ENCODE measurements around the gene MACO1.
"Not testable (repeated sequence)": the region's sequence is repeated elsewhere in the genome, so short reads cannot be mapped to it uniquely, and the experiment has no call there.

MACO1 gene

GRCh38 chr1:25430073-25430966 is at the start of gene MACO1:
Gene MACO1, plus strand, starts transcription at chr1:25430897. Its CDS starts 202 bp downstream, at chr1:25431099.
- DNase-seq (ENCODE audit: low read depth): peak; percentile 94
- TF ChIP-seq CTCF (conservative IDR thresholded peaks at IDR 0.05; ENCODE audit: control insufficient read depth, insufficient read depth, low read depth, low read length): no peak
- peak within 1 kb of the TSS; percentile 88 for H3K4me3 ChIP-seq (ENCODE audit: control insufficient read depth, low read depth, low read length)

- peak; percentile 22 for DNase-seq (ENCODE audit: low read depth)
- not testable (repeated sequence) for H3K4me3 ChIP-seq (ENCODE audit: control insufficient read depth, low read depth, low read length)
Observed at GRCh38 chr1:25382543-25382942, 48.2 kb upstream of the MACO1 start.

GRCh38 chr1:25383090-25383489 is 47.6 kb upstream of the MACO1 start:
- peak; percentile 97 for DNase-seq (ENCODE audit: low read depth)
- H3K4me3 ChIP-seq (ENCODE audit: control insufficient read depth, low read depth, low read length): not testable (repeated sequence)

- H3K4me3 ChIP-seq (ENCODE audit: control insufficient read depth, low read depth, low read length); DNase-seq (ENCODE audit: low read depth): not testable (repeated sequence)
Observed at GRCh38 chr1:25383875-25384274, 46.8 kb upstream of the MACO1 start.

- H3K4me3 ChIP-seq (ENCODE audit: control insufficient read depth, low read depth, low read length); DNase-seq (ENCODE audit: low read depth): not testable (repeated sequence)
Observed at GRCh38 chr1:25387096-25387495, 43.6 kb upstream of the MACO1 start.

GRCh38 chr1:25388691-25389090 is 42.0 kb upstream of the MACO1 start:
- H3K4me3 ChIP-seq (ENCODE audit: control insufficient read depth, low read depth, low read length); DNase-seq (ENCODE audit: low read depth): not testable (repeated sequence)

GRCh38 chr1:25389721-25390120 is 41.0 kb upstream of the MACO1 start:
- DNase-seq (ENCODE audit: low read depth); H3K4me3 ChIP-seq (ENCODE audit: control insufficient read depth, low read depth, low read length): not testable (repeated sequence)

- TF ChIP-seq CTCF (conservative IDR thresholded peaks at IDR 0.05; ENCODE audit: control insufficient read depth, insufficient read depth, low read depth, low read length): no peak
- DNase-seq (ENCODE audit: low read depth): no peak
- no peak overlapping the region for H3K4me3 ChIP-seq (ENCODE audit: control insufficient read depth, low read depth, low read length)
Observed at GRCh38 chr1:25392841-25393240, 37.9 kb upstream of the MACO1 start.

- DNase-seq (ENCODE audit: low read depth): peak; percentile 38
- H3K4me3 ChIP-seq (ENCODE audit: control insufficient read depth, low read depth, low read length): not testable (repeated sequence)
Observed at GRCh38 chr1:25397549-25397948, 33.1 kb upstream of the MACO1 start.

- not testable (repeated sequence) for DNase-seq (ENCODE audit: low read depth)
Observed at GRCh38 chr1:25398079-25398478, 32.6 kb upstream of the MACO1 start.

GRCh38 chr1:25402947-25403803 is 27.5 kb upstream of the MACO1 start:
- TF ChIP-seq CTCF (conservative IDR thresholded peaks at IDR 0.05; ENCODE audit: control insufficient read depth, insufficient read depth, low read depth, low read length): peak; percentile 1
- H3K4me3 ChIP-seq (ENCODE audit: control insufficient read depth, low read depth, low read length); DNase-seq (ENCODE audit: low read depth): not testable (repeated sequence)

More at GRCh38 chr1:25398079-25398478, 32.6 kb upstream of the MACO1 start:
- not testable (repeated sequence) for H3K4me3 ChIP-seq (ENCODE audit: control insufficient read depth, low read depth, low read length)

- not testable (repeated sequence) for DNase-seq (ENCODE audit: low read depth); H3K4me3 ChIP-seq (ENCODE audit: control insufficient read depth, low read depth, low read length)
Observed at GRCh38 chr1:25405731-25406305, 24.9 kb upstream of the MACO1 start.

GRCh38 chr1:25409641-25410427 is 20.9 kb upstream of the MACO1 start:
- DNase-seq (ENCODE audit: low read depth); H3K4me3 ChIP-seq (ENCODE audit: control insufficient read depth, low read depth, low read length): not testable (repeated sequence)

Measured in fibroblast of mammary gland (primary cell).